Limb (tissue), 2 donors: Measurements from ENCODE around the gene POMGNT1.

Source experiments
- DNase-seq, 2 donors: peaks; one replicate each; pipeline ENCODE4 v3.0.0-alpha.2; 2016; ENCODE audit errors: extremely low spot score in 2 of 2

Gene POMGNT1

GRCh38 chr1:46158312-46159281 lies 39.6 kb downstream of the POMGNT1 start:
- DNase-seq: no peak

GRCh38 chr1:46157916-46158311 lies 40.3 kb downstream of the POMGNT1 start:
- DNase-seq: no peak

- DNase-seq: no peak
Measured at GRCh38 chr1:46153732-46154131, 44.5 kb downstream of the POMGNT1 start.

GRCh38 chr1:46153228-46153627 lies 45.0 kb downstream of the POMGNT1 start:
- no peak for DNase-seq

- DNase-seq: no peak
Measured at GRCh38 chr1:46152016-46152415, 46.2 kb downstream of the POMGNT1 start.

- no peak for DNase-seq
Measured at GRCh38 chr1:46150085-46150484, 48.1 kb downstream of the POMGNT1 start.

- DNase-seq: no peak
Measured at GRCh38 chr1:46148318-46148717, 49.9 kb downstream of the POMGNT1 start.
